T47D (cell line): Measurements from ENCODE around the gene TTC34.

Source experiments
- DNase-seq, 2 experiments: peaks; one replicate each; pipeline versions ENCODE4 v3.0.0 to v3.0.0-alpha.2; 2011 to 2012; ENCODE audit warnings: low read depth in 1 of 2, low spot score in 1 of 2
- JUND ChIP-seq: IDR thresholded peaks from 2 replicates; pipeline ENCODE4 v1.6.1; 2012; ENCODE audit warnings: low read depth
- in situ Hi-C: cut with HindIII; loops from 2 replicates; pipeline ENCODE4 v1.10.0; 2016; ENCODE audit warnings: low sequenced_read_pairs, low pct_unique_long_range_greater_than_20kb

Gene TTC34, protein sequence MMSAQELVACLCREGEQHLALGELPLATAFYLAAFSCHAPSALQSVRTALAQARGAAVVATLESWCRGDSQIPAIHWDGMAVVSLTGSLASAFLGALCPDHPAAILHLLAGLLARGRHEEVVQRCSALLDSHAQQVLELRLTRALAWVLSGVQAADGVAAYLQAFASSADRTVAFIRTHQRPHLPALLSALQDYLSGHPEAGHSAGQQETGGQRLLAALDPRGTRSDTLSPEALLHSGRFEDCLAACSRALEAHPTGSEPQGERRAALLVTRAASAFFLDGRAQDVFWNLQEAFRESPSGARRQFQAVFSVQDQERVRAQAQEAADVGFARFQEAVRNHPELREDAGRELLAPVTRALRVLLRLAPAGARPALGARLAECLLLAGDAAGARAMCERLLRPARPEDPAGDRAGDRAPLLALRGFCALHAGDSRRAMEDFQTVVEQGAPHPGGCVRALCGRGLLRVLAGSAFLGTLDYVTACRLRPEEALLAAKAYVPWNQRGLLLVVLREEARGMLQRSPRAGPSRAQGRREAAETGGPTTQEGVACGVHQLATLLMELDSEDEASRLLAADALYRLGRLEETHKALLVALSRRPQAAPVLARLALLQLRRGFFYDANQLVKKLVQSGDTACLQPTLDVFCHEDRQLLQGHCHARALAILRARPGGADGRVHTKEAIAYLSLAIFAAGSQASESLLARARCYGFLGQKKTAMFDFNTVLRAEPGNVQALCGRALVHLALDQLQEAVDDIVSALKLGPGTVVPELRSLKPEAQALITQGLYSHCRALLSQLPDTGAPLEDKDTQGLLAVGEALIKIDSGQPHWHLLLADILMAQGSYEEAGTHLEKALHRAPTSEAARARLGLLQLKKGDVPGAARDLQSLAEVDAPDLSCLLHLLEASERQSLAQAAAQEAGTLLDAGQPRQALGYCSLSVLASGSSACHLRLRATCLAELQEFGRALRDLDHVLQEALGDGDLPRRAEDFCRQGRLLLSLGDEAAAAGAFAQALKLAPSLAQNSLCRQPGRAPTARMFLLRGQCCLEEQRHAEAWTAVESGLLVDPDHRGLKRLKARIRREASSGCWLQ

DNA sequence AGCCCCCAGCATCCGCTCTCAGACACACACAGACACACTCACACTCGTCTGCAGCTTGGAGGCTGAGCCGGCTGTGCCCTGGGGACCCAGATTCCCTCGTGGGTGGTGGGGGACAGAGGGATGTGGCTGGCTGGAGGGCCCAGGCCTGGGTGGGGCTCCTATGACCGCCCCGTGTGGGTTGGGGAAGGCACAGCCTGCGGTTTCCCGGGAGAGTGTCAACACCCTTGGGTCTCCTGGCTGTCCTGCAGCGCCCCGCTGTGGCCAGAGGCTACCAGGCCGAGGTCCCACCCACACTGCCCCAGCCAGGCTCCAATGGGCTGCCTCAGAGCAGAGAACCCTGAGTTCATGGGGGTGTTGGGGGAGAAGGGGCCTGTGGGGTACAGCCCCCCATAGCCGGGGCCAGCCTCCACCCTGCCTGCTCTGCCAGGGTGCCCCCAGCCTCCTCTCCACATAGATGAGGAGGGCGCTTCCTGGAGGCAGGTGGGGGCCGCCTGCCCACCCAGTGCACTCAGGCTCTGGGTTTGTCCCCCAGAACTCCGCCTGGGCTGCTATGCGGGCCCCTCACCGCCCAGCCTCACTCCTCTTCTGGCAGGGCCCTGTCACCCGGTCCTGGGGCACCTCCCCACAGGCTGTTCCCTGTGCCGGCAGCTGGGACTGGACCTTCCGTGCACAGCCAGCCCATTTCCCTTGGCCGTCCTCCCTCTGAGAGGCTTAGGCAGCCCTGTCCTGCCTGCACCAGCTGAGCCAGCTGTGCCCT lies at the start of gene TTC34:
TSS of gene TTC34 (minus strand) at position 159 of the 757 bp plus-strand sequence. CDS start 866 bp downstream, outside the sequence.
- DNase-seq, result peak; percentile 58 to 59
- TF ChIP-seq JUND, result no peak
- in situ Hi-C loops, result no loop called here

DNA sequence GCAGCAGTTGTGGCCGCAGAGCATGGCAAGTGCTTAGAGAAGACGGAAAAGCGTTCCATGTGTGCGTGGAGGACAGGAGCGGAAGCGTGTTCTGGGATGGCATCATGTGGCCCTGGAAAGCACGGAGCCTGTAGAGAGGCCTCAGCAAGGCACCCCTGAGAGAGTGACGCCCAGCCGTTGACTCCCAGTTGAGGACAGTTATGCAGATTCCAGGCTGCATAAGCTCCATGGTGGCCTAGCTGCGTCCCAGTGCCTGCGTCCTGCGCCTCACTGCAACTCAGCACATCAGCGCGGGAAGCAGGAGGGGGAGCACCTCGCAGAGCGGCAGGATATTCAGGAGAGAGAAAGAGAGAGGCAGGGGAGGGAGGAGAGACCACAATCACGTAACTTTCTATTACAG lies 49.0 kb upstream of the TTC34 start:
- in situ Hi-C loops, result no loop called here

DNA sequence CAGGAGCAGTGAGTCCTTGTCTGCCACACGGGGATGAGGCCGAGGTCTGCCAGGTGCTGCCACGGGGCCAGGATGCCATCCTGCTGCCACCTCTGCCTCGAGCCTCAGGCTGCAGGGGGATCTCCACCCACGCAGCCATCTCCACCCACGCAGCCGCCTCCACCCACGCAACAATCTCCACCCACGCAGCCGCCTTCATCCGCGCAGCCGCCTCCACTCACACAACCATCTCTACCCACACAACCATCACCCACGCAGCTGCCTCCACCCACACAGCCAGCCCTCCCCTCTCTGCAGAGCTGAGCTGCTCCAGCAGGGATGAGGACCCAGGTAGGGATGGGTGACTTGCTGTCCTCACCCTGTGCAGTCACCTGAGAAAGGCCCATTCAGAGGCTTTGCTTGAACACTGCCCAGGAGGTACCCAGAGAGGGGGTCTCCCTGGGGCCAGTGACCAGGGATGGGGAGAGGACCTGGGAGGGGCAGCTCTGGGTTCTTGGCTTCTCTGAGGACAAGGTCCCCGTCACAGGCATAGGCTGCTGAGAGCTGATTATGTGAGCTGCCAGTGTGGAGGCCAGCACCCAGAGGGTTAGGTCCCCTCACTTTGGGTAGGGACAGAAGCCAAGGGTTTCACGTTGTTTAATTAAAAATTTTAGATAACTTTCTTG lies 46.6 kb upstream of the TTC34 start:
- in situ Hi-C loops, result no loop called here
- TF ChIP-seq JUND, result no peak
- no peak for DNase-seq

More for the DNA sequence above, 49.0 kb upstream of the TTC34 start:
- no peak for TF ChIP-seq JUND
- DNase-seq, result no peak

DNA sequence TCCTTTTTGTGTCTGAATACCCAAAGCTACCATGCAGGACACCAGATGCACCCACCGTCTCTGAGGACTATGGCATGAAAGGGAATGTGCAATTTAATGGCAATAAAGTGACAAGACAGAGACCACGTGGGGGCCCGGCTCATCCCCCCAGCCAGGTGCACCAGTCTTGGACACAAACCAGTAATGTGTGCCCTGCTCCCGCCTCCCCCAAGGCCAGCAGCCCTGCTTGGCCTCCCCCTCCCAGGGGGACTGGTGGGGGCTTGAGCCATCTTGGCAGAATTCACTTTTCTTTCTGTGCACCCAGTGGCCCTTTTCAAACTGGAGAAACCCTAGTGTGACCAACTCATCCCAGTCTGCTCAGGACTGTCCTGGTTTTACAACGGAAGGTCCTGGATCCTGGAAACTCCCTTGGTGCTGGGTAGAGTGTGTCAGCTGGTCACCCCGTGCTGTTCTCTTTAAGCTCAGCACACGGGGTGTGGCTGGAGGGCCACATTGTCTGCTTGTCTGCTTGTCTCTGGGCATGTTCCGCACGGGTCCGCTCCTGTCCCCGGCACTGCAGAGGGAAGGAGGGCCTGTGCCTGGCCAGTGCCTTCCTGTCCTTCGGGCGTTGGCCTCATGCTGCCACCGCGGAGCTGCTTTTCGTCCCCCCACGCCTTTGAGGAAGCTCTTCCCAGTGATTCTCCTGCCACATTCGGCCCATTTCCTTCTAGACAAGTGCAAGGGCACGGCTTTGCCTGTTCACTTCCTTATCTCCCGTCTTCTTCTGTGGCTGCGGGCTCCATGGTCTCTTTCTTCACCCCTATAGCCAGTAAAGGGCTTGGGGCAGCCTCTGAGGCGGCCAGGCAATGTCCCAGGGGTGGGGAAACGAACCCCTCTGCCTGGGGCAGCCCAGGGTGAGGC lies 45.8 kb upstream of the TTC34 start:
- no peak for DNase-seq
- in situ Hi-C loops, result no loop called here
- TF ChIP-seq JUND, result no peak

DNA sequence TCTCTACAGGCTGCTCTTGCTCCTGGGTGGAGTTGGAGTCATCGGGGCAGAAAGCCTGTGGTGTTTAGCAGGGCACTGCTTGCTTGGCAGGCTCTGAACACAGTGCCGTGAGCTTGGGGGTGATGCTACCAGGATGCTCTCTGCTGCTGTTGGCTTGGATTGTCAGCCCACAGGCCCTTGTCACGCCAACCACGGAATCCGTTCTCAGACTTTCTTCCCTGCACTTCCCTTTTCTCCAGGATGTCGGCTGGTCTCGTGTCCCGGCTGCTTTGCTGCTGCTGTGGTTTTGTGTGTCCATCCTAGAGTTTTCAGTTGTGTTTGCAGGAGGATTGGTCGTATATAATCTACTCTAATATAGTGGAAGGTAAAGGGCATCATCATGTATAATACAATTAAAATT lies 44.4 kb upstream of the TTC34 start:
- in situ Hi-C loops, result no loop called here
- DNase-seq, result no peak
- TF ChIP-seq JUND, result no peak

DNA sequence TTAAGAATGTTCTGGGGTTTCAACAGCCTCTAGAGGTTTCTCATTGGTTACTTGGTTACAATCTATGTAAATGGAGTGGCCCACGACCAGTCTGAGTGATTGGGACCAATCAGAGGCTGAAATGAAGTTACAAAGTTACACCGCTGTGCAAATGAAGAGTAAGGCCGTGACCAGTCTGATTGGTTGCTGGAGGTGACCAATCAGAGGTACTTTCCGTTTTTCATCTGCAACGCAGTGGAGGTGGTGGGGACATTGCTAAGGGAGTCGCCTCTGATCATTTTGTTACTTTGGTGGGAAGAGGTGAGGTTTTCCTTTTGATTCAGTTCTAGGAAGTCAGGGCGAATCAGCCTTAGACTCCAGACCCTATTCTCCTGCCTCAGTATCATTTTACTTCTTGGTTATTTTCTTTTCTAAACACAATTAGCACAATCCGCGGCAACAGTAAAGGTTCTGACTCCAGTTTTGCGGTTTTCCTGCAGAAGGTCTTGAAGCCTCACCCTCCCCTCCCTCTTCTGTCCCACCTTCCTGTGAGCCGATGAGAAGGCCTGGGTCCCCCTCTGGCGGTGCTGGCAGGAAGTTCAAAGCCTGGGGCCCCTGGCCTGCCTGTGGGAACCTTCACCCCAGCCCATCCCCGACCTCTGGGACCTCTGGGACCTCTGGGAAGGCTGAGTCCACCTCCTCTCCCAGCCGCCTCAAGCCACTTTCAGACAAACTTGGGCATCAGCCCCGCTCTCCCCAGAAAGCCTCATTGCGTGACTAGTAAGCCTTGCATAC lies 38.7 kb upstream of the TTC34 start:
- no peak for DNase-seq
- in situ Hi-C loops, result no loop called here
- no peak for TF ChIP-seq JUND

DNA sequence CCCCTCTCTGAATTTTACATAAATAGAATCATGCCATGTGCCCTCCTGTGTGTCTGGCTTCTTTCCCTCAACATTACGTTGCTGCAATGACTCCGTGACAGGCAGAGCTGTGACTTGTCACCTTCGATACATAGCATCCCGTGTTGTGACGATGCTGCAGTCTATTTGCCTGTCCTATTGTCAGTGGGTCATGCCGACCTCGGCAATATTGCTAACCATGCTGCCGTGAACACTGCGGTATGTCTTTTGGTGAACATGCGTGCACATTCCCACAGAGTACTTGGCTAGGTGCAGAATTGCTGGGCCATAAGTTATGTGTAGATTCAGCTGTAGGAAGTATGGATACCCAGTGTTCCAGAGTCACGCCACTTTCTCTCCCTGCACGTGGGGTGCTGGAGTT lies 36.3 kb upstream of the TTC34 start:
- TF ChIP-seq JUND, result no peak
- in situ Hi-C loops, result no loop called here
- no peak for DNase-seq

DNA sequence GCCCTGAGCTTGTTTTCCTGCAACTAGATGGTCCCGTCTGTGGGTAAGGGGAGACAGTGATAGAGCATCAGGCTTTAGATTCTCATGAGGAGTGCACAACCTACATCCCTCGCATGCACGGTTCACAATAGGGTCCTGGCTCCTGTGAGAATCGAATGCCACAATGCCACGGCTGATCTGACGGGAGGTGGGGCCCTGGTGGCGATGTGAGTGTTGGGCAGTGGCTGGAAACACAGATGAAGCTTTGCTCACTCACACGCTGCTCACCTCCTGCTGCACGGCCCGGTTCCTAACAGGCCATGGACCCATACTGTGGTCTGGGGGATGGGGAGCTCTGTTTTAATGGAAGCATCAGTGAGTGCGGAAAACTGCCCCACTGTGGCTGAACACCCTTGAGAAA lies 35.8 kb upstream of the TTC34 start:
- in situ Hi-C loops, result no loop called here
- no peak for DNase-seq
- no peak for TF ChIP-seq JUND

DNA sequence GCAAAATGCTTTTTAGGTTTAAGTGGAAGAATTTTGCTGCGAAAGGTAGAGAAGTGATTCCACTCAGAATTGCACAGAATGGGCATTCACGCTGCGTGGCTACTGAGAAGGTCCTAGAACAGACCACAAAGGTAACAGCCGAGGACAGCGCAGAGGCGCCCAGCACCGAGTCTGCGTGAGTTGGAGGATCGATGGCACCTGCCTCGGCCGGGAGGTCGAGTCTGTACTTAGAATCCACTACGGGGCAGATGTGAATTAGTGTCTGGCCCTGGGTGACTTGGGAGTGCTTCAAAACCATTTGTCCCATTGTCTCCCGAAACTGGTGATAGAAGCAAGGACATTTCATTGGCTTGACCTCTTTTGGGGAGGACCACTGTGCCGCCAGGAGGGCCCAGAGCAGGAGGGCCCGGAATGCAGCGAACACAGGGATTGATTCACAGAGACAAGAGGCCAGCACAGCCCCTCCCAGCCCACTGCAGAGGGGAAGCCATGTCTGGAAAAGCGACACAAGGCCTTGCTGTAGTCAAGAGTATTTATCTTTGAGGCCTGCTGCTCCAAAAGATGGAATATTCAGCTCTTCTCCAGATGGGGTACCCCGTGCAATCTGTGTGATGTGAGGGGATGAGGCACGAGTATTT lies 35.0 kb upstream of the TTC34 start:
- TF ChIP-seq JUND, result no peak
- in situ Hi-C loops, result no loop called here
- no peak for DNase-seq

DNA sequence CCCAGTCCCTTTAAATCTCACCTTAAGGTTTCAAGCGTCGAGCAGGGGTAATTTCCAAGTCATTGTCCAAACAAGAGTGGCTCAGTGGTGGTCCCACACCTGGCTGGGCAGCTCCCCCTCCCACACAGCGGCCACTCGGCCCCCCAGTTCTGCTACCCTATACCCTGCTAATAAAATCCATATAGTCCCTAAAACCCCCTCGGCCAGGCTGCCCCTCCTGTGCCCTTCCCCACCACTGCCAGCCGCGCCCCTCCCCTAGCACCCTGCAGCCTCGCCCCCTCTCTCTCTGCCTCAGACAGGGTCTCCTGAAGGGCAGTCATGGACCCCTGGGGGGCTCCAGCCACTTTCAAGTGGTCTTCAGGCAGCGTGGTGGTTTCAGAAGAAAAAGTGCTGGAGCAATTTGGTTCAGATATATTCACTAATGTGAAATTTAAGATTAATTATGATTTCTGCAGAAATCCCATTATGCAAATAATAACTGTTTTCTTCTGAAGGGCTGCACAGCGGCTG lies 34.2 kb upstream of the TTC34 start:
- no peak for TF ChIP-seq JUND
- in situ Hi-C loops, result no loop called here
- DNase-seq, result no peak
